Activated CD8-positive, alpha-beta T cell treated with anti-CD3 and anti-CD28 coated beads for 36 hours (primary cell): ENCODE results near the gene PRRG1. TPM values are rescaled to one million over a fixed set of nuclear protein-coding genes. Genes with fewer than 3 reads are reported as not detected.
"Not testable (repeated sequence)": the region's sequence is repeated elsewhere in the genome, so short reads cannot be mapped to it uniquely, and the experiment has no call there.

Experiments
- ATAC-seq: fragments of 200-7000 bp; cut with Tn5 transposase; one replicate; pipeline ENCODE4 v1.10.0; 2021; ENCODE audit warnings: mild to moderate bottlenecking, moderate library complexity
- CTCF ChIA-PET: fragments of 350-600 bp; sonication (Branson Sonifier 250); formaldehyde crosslinking; loops from one replicate; lab custom pipeline; 2021; ENCODE audit warnings: antibody characterized with exemption; lab: Charles Lee
- POLR2A ChIA-PET: fragments of 350-600 bp; sonication (Branson Sonifier 250); formaldehyde crosslinking; loops from one replicate; lab custom pipeline; 2021; ENCODE audit warnings: antibody characterized with exemption; lab: Charles Lee
- DNase-seq: peaks from one replicate; pipeline ENCODE4 v3.0.0-alpha.2; 2020
- H3K27ac Mint-ChIP-seq: one replicate; pipeline ENCODE4 v1.8.0; 2021; ENCODE audit warnings: mild to moderate bottlenecking, mixed read lengths
- H3K27me3 Mint-ChIP-seq: one replicate; pipeline ENCODE4 v1.8.0; 2021; ENCODE audit warnings: mixed read lengths
- H3K36me3 Mint-ChIP-seq: one replicate; pipeline ENCODE4 v1.8.0; 2021; ENCODE audit warnings: low read depth, mixed read lengths
- H3K4me1 Mint-ChIP-seq: one replicate; pipeline ENCODE4 v1.8.0; 2021; ENCODE audit warnings: low read depth, mixed read lengths
- H3K4me3 Mint-ChIP-seq: one replicate; pipeline ENCODE4 v1.8.0; 2021; ENCODE audit warnings: mild to moderate bottlenecking, moderate library complexity, mixed read lengths
- H3K9me3 Mint-ChIP-seq: one replicate; pipeline ENCODE4 v1.8.0; 2021; ENCODE audit warnings: mixed read lengths
- intact Hi-C: fragments of 100-400 bp; cut with micrococcal nuclease; formaldehyde crosslinking; loops from one replicate; pipeline ENCODE4 v1.10.0; 2022
- total RNA-seq, 2 experiments: library from RNA; stranded (reverse); gene quantifications; one replicate each; pipeline ENCODE4 v1.2.3, GENCODE V29; 2021
- TF ChIP-seq, protein P1 (sequence below): fragments of 200-600 bp; IDR thresholded peaks from one replicate; pipeline ENCODE4 v1.8.0; 2022; ENCODE audit warnings: antibody characterized with exemption, mild to moderate bottlenecking

The PRRG1 gene
- total RNA-seq, 2 experiments from 2014 or later, result not detected

GRCh38 chrX:37474478-37474877 lies 125.3 kb downstream of the PRRG1 start:
- POLR2A ChIA-PET, result interaction anchor here (0.6 kb wide), 1 partner anchor 380 kb away, joined by 3 read pairs; no protein-coding TSS in a partner anchor
- intact Hi-C loops, result no loop called here
- ATAC-seq (no peak), DNase-seq (no peak)
- Mint-ChIP-seq H3K4me1 (no peaks in the 10 kb centered on the region), H3K27me3 (no peaks in the 10 kb centered on the region), H3K36me3 (no peaks in the 10 kb centered on the region), H3K9me3 (no peaks in the 10 kb centered on the region), H3K4me3 (no peak overlapping the region), H3K27ac (no peak overlapping the region)
- CTCF ChIA-PET, result no interaction called here
- TF ChIP-seq, protein P1, sequence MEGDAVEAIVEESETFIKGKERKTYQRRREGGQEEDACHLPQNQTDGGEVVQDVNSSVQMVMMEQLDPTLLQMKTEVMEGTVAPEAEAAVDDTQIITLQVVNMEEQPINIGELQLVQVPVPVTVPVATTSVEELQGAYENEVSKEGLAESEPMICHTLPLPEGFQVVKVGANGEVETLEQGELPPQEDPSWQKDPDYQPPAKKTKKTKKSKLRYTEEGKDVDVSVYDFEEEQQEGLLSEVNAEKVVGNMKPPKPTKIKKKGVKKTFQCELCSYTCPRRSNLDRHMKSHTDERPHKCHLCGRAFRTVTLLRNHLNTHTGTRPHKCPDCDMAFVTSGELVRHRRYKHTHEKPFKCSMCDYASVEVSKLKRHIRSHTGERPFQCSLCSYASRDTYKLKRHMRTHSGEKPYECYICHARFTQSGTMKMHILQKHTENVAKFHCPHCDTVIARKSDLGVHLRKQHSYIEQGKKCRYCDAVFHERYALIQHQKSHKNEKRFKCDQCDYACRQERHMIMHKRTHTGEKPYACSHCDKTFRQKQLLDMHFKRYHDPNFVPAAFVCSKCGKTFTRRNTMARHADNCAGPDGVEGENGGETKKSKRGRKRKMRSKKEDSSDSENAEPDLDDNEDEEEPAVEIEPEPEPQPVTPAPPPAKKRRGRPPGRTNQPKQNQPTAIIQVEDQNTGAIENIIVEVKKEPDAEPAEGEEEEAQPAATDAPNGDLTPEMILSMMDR, result no peak

DNA sequence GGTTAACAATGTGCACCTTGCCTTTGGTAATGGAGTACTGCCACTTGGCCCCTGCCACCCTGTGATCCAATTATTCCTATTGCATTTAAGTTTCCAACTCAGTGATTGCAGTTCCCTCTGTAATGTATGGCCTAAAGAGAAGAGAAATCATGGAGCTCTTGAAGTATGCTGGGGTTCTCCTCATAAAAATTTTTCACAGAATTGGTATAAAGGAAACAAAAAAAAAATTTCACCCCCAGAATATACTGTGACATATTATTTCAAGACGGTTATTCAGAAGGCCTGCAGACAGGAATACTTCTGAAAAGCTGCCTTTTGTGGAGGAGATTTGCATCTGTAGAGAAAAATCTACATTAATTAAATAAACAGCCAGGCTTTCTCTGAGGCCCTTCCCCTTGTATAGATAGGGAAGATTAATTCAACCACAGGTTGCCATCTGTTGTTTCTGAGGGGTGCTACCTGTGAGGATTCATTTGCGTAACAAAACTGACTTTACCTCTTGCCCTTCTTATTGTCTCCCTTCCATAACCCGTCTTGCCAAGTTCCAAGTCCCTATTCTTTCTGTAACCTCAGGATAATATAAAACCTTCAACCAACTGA lies 127.5 kb downstream of the PRRG1 start:
- CTCF ChIA-PET, result no interaction called here
- DNase-seq (no peak), ATAC-seq (no peak)
- TF ChIP-seq, protein P1, result no peak
- H3K4me1 Mint-ChIP-seq, result no peaks in the 10 kb centered on the region
- H3K36me3 Mint-ChIP-seq, result no peaks in the 10 kb centered on the region
- H3K27me3 Mint-ChIP-seq, result no peaks in the 10 kb centered on the region
- intact Hi-C loops, result no loop called here
- POLR2A ChIA-PET, result no interaction called here
- H3K9me3 Mint-ChIP-seq, result no peaks in the 10 kb centered on the region
- no peak overlapping the region for H3K27ac Mint-ChIP-seq
- no peak overlapping the region for H3K4me3 Mint-ChIP-seq

- DNase-seq, H3K27ac Mint-ChIP-seq, POLR2A ChIA-PET, H3K27me3 Mint-ChIP-seq, H3K4me3 Mint-ChIP-seq, ATAC-seq, H3K4me1 Mint-ChIP-seq, H3K36me3 Mint-ChIP-seq, H3K9me3 Mint-ChIP-seq, intact Hi-C loops, CTCF ChIA-PET: not testable (repeated sequence)
Measured at GRCh38 chrX:37484335-37484734, 135.2 kb downstream of the PRRG1 start.

DNA sequence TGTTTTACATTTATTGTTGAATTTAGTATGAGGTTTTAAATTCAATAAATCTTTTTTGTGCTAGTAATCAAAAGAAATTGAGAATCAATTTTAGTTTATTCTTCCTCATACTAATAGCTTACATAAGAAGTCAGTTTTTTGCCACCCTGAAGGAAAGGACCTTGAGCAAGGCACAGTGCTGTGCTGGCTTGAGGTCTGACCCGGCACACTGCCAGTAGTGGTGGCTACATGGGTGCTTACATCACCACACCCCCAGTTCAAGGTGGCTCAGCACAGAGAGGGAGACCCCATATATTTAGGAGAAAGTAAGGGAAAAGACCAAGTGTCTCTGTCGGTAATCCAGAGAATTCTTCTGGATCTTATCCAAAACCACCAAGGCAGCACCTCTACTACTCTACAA lies 136.3 kb downstream of the PRRG1 start:
- H3K27ac Mint-ChIP-seq, result no peak overlapping the region
- H3K4me3 Mint-ChIP-seq, result no peak overlapping the region
- no peaks in the 10 kb centered on the region for H3K9me3 Mint-ChIP-seq
- H3K27me3 Mint-ChIP-seq, result no peaks in the 10 kb centered on the region
- TF ChIP-seq, protein P1, result no peak
- ChIA-PET CTCF (no interaction called here), POLR2A (no interaction called here)
- H3K4me1 Mint-ChIP-seq, result no peaks in the 10 kb centered on the region
- intact Hi-C loops, result no loop called here
- no peak for ATAC-seq
- no peak for DNase-seq
- no peaks in the 10 kb centered on the region for H3K36me3 Mint-ChIP-seq

DNA sequence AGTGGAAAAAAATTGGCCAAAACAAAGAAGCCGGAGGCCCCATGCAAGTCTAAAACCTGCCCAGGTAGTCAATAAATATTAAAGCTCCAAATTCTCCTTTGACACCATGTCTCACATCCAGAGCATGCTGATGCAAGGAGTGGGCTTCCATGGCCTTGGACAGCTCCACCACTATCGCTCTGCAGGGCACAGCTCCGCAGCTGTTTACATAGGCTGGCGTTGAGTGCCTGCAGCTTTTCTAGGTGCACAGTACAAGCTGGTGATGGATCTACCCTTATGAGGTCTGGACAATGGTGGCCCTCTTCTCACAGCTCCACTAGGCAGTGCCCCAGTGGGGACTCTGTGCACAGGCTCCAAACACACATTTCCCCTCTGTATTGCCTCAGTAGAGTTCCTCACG lies 138.1 kb downstream of the PRRG1 start:
- POLR2A ChIA-PET, result no interaction called here
- Mint-ChIP-seq H3K4me3 (no peak overlapping the region), H3K4me1 (no peaks in the 10 kb centered on the region), H3K27me3 (no peaks in the 10 kb centered on the region), H3K36me3 (no peaks in the 10 kb centered on the region), H3K27ac (no peak overlapping the region), H3K9me3 (no peaks in the 10 kb centered on the region)
- CTCF ChIA-PET, result no interaction called here
- intact Hi-C loops, result no loop called here
- ATAC-seq (no peak), DNase-seq (no peak)
- TF ChIP-seq, protein P1, result no peak
